Osteoblast (primary cell): ENCODE data around the gene POLG2. TPM values are rescaled to one million over a fixed set of nuclear protein-coding genes. Genes with fewer than 3 reads are reported as not detected.

ENCODE experiments used
- DNase-seq: peaks from one replicate; pipeline ENCODE4 v3.0.0; 2011; ENCODE audit warnings: low spot score, mixed read lengths; ENCODE audit not compliant: insufficient read length; ENCODE audit errors: missing footprints
- H2AFZ ChIP-seq: 2 replicates; pipeline ENCODE4 v1.6.0; 2011; ENCODE audit warnings: mild to moderate bottlenecking, low read length
- H3K27ac ChIP-seq: 2 replicates; pipeline ENCODE4 v1.5.1; 2011; ENCODE audit warnings: mild to moderate bottlenecking, low read depth, low read length, moderate library complexity
- H3K27me3 ChIP-seq: 2 replicates; pipeline ENCODE4 v1.6.0; 2012; ENCODE audit warnings: mild to moderate bottlenecking, control low read depth, inconsistent platforms, low read length, moderate library complexity; ENCODE audit not compliant: insufficient read depth
- H3K36me3 ChIP-seq: 2 replicates; pipeline ENCODE4 v1.5.1; 2011; ENCODE audit warnings: mild to moderate bottlenecking, low read length, control low read depth, moderate library complexity; ENCODE audit not compliant: insufficient read depth
- H3K4me1 ChIP-seq: 2 replicates; pipeline ENCODE4 v1.5.1; 2011; ENCODE audit warnings: mild to moderate bottlenecking, low read length, control low read depth, moderate library complexity; ENCODE audit not compliant: insufficient read depth
- H3K4me2 ChIP-seq: 2 replicates; pipeline ENCODE4 v1.6.0; 2011; ENCODE audit warnings: mild to moderate bottlenecking, low read length; ENCODE audit not compliant: insufficient read depth
- H3K4me3 ChIP-seq: fragments of 200-600 bp; sonication (generic); 3 replicates; pipeline ENCODE4 v1.5.1; 2012; ENCODE audit warnings: mild to moderate bottlenecking, low read length, inconsistent platforms; ENCODE audit not compliant: insufficient read depth
- H3K79me2 ChIP-seq: 2 replicates; pipeline ENCODE4 v1.6.0; 2012; ENCODE audit warnings: mild to moderate bottlenecking, low read length, control low read depth, inconsistent platforms; ENCODE audit not compliant: insufficient read depth
- H3K9me3 ChIP-seq: 2 replicates; pipeline ENCODE4 v1.5.1; 2011; ENCODE audit warnings: low read depth, low read length, control low read depth
- H4K20me1 ChIP-seq: 2 replicates; pipeline ENCODE4 v1.6.0; 2012; ENCODE audit warnings: mild to moderate bottlenecking, low read length, control low read depth; ENCODE audit not compliant: insufficient read depth
- CTCF ChIP-seq: IDR thresholded peaks from 2 replicates; pipeline ENCODE4 v1.5.1; 2011; ENCODE audit warnings: mild to moderate bottlenecking, low read depth, low read length, moderate library complexity; ENCODE audit errors: extremely low read depth
- total RNA-seq: library from RNA; depleted of rRNA; stranded (reverse); fragments of >200 nt; gene quantifications from 2 replicates; pipeline ENCODE4 v1.2.3, GENCODE V29; 2012

The POLG2 gene
- total RNA-seq, 1 donor: 7.2 TPM

GRCh38 chr17:64503341-64503740, 6.5 kb upstream of the POLG2 start:
- Histone ChIP-seq H3K36me3 (peaks cover 68% of the 10 kb centered on the region), H2AFZ (no peak overlapping the region), H3K4me3 (peak overlapping the region; percentile 98), H3K4me1 (peaks cover 60% of the 10 kb centered on the region), H3K4me2 (peak overlapping the region; percentile 83), H3K79me2 (peaks cover 79% of the 10 kb centered on the region), H3K27ac (peak overlapping the region; percentile 99), H3K27me3 (no peaks in the 10 kb centered on the region), H3K9me3 (no peaks in the 10 kb centered on the region), H4K20me1 (peaks cover 78% of the 10 kb centered on the region)
- TF ChIP-seq CTCF: no peak
- DNase-seq: no peak

GRCh38 chr17:64502809-64503208, 6.0 kb upstream of the POLG2 start:
- DNase-seq: no peak
- Histone ChIP-seq H2AFZ (no peak overlapping the region), H3K27me3 (no peaks in the 10 kb centered on the region), H3K27ac (peak overlapping the region; percentile 99), H4K20me1 (peaks cover 78% of the 10 kb centered on the region), H3K79me2 (peaks cover 73% of the 10 kb centered on the region), H3K9me3 (no peaks in the 10 kb centered on the region), H3K4me1 (peaks cover 60% of the 10 kb centered on the region), H3K36me3 (peaks cover 74% of the 10 kb centered on the region), H3K4me3 (peak overlapping the region; percentile 98), H3K4me2 (peak overlapping the region; percentile 83)
- TF ChIP-seq CTCF: no peak

- H3K36me3 ChIP-seq: peaks cover 77% of the 10 kb centered on the region
- H3K4me2 ChIP-seq: peak overlapping the region; percentile 83
- no peak overlapping the region for H2AFZ ChIP-seq
- peaks cover 74% of the 10 kb centered on the region for H4K20me1 ChIP-seq
- TF ChIP-seq CTCF: no peak
- H3K4me1 ChIP-seq: peaks cover 66% of the 10 kb centered on the region
- DNase-seq: no peak
- H3K27ac ChIP-seq: peak overlapping the region; percentile 99
- H3K79me2 ChIP-seq: peaks cover 65% of the 10 kb centered on the region
- H3K27me3 ChIP-seq: no peaks in the 10 kb centered on the region
- peak overlapping the region; percentile 2 for H3K4me3 ChIP-seq
- H3K9me3 ChIP-seq: no peaks in the 10 kb centered on the region
These were observed 5.2 kb upstream of the POLG2 start for GRCh38 chr17:64502021-64502420.

GRCh38 chr17:64500862-64501765, 4.3 kb upstream of the POLG2 start:
- H4K20me1 ChIP-seq: peaks cover 74% of the 10 kb centered on the region
- no peak for TF ChIP-seq CTCF
- H3K9me3 ChIP-seq: no peaks in the 10 kb centered on the region
- H3K4me1 ChIP-seq: peaks cover 70% of the 10 kb centered on the region
- peak overlapping the region; percentile 99 for H3K27ac ChIP-seq
- H3K4me3 ChIP-seq: no peak overlapping the region
- no peaks in the 10 kb centered on the region for H3K27me3 ChIP-seq
- no peak overlapping the region for H2AFZ ChIP-seq
- no peak for DNase-seq
- peaks cover 71% of the 10 kb centered on the region for H3K79me2 ChIP-seq
- peaks cover 77% of the 10 kb centered on the region for H3K36me3 ChIP-seq
- no peak overlapping the region for H3K4me2 ChIP-seq
